HG03457 (cell line): ENCODE measurements around the gene CIAO1.
"Not testable (repeated sequence)": the region's sequence is repeated elsewhere in the genome, so short reads cannot be mapped to it uniquely, and the experiment has no call there.

Source experiments
- ATAC-seq: cut with Tn5 transposase; IDR thresholded peaks from one replicate; pipeline ENCODE4 v1.9.1; 2021; ENCODE audit warnings: moderate number of reproducible peaks; ENCODE audit not compliant: unreplicated experiment

Gene CIAO1

GRCh38 chr2:96249654-96250053, 16.4 kb upstream of the CIAO1 start:
- ATAC-seq = no peak

- ATAC-seq = no peak
Observed at GRCh38 chr2:96250188-96250587, 15.8 kb upstream of the CIAO1 start.

DNA sequence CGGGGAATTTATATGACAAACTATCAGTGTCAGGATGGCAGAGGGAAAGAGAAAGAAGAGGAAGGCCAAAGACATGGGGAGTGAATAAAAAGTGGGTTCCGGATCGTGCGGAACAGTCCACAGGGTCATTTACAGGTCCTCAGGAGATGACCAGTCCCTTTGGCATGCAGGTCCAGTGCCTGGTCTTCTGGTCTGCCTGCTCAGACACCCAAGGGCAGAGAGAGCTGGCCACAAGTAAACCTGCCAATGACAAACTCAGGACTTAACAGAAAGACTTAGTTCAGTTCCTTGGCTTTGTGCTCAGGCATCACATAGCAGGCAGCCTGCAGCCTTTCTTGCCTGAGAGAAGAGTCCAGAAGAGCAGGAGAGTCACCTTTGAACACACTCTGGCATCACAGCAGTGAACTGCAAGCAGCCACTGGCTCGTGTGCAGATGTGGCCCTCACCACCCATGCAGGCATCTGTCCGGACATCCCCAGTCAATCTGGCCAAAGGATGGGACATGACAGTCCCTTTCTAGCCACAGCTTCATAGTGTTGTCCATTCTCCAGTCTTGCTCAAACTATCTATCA, 14.2 kb upstream of the CIAO1 start:
- no peak for ATAC-seq

DNA sequence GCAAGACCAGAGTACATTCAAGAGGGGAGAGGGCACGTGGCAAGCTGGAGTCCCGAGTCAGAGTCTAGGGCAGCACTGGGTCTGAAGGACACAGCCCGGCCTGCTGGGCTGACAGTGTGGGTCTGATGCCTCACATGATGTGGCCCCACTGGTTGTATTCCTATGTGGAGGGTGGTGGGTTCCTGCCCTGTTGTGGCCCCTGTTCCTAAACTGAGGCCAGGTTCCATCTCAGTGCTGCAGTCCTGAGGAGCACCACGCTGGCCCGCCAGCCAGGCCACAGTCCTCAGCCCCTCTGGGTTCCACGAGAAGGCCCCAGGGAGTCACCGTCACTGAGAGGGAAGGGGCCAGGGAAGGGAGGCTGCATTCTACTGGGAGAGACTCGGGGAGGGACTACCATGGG, 13.5 kb upstream of the CIAO1 start:
- no peak for ATAC-seq

DNA sequence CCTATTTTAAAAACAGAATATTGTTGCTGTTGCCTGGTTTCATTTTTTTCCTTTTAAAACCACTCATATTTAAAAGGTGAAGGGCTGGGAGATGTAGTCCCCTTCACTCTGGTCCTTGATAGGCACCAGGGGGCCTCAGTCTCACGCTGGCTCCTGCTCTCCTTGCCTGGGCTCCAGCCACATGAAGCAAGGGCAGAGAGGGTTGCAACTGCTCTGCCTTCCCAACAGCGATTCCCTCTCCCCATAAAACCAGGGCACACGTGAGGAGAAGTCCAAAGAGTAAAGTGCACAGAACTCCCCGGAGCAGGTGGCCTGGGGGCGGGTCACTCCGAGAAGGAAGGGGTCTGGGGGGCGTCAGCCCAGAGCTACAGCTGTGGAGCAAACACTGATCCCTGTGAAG, 13.0 kb upstream of the CIAO1 start:
- ATAC-seq = no peak

DNA sequence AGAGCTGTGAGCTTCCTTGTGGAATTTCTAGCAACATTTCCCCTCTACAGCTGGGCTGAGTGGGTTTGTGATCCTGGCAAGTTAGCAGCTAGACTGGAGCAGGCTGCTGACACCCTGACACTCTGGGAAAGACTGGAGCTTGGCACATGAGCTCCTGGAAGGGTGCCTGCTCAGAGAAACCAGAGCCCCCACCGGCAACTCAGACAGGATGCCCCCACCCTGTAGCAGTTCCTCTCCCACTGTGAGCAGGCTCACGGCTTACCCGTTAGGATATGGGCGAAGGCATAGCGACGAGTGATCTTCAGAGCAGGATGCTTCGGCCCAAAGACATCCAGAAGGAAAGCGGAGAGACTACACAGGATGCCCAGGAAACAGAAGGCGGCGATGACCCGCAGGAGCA, 11.5 kb upstream of the CIAO1 start:
- no peak for ATAC-seq

DNA sequence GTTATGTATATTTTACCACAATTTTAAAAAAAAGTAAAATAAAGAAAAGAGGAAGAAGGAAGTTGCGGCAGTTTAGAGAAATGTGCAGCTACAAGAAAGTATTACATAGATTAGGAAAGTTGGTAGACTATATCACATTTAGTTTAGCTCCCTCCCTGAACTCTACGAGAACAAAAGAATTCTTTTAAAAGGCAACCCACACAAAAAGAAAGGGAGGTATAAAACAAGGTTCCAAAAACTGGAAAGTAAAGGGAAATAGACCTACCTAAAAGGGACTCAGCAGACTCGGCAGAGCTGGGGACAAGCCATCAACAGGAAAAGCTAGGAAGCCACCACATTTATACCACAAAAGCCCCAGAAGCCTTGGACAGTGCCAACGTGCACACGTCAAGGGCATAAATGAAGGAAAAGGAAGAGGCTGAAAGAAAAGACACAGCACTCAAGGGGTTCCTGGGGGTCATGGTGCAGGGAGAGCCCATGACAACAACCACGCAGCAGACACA, 9.4 kb upstream of the CIAO1 start:
- no peak for ATAC-seq

GRCh38 chr2:96257744-96258143, 8.3 kb upstream of the CIAO1 start:
- not testable (repeated sequence) for ATAC-seq

GRCh38 chr2:96258166-96259022, 7.6 kb upstream of the CIAO1 start:
- ATAC-seq = no peak

- no peak for ATAC-seq
Observed at GRCh38 chr2:96259497-96259921, 6.5 kb upstream of the CIAO1 start.

DNA sequence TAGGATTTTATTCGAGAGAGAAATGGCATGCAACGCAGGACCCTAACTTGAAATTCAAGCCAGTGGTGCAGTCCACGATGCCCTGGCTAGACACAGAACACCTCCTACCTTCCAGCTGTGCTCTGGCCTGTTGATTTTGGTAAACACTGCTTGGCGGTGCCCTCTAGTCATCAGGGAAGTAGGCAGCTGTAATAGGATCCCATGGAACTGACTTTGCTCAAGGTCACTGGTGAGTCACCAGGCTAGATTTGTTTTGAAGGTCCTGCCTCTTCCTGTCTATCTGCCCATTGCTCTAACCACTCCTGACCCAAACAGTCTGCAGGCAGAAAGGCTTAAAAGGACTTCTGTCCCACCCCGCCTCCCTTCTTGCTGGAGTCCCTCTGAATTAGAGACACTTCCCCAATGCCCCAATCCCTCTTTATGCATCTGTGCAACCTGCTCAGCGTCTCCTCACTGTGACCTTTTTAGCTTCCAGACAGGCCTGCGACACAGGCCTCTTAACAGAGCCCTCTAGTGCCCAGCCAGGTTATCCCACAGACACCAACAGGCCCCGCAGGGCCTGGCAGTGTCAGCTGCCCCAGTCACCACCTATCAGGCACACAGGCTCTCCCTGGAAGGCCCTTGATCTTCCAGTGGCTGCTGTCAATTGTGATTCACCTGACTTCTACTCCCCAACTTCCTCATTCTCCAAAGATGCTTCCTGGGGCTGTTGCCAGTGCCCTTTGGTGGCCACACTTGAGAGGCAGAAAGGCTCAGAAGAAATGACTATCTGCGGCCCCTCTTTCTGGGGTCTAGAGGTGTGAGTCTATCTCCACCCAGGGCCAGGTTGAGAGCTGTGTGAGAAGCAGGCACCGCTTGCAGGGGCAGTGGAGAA, 5.4 kb upstream of the CIAO1 start:
- no peak for ATAC-seq

- ATAC-seq = no peak
Observed at GRCh38 chr2:96261328-96262003, 4.6 kb upstream of the CIAO1 start.

GRCh38 chr2:96262306-96262705, 3.7 kb upstream of the CIAO1 start:
- ATAC-seq = no peak

GRCh38 chr2:96264086-96264485, 1.9 kb upstream of the CIAO1 start:
- no peak for ATAC-seq

DNA sequence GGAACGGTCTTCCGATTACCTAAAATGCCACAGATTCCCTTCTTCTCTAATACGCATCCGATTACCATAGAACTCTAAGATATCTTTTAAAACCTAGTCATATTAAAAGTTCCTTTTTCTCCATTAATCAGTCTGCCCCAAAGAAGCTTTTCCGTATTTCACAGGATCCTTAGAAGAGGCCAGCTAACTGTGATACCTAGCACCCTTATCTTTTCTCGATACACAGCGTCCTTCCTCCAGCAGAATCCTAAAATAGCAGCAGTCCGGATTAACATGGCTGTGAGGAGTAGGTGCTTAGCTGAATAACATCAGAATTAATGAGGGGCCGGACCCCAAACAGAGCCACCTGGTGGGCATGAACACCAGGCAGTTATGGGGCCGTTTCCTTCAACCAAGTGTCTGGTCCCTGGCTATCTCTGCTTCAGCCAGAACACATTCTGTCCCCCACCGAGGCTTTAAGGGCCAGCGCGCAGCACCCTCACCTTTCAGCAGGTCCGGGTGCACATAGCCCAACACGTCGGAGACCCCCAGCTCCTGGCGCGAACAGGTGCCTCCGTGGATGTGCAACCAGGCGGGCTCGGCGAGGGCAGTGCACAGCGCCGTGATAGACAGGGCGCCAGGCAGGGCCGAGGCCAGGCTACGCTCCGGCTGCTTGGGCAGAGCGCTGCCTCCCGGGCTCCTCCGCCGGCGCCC, 1.2 kb upstream of the CIAO1 start:
- ATAC-seq = no peak

GRCh38 chr2:96265349-96265839, 631 bp upstream of the CIAO1 start:
- ATAC-seq = peak; percentile 7

GRCh38 chr2:96267159-96267971, 1.3 kb downstream of the CIAO1 start:
- ATAC-seq = no peak

DNA sequence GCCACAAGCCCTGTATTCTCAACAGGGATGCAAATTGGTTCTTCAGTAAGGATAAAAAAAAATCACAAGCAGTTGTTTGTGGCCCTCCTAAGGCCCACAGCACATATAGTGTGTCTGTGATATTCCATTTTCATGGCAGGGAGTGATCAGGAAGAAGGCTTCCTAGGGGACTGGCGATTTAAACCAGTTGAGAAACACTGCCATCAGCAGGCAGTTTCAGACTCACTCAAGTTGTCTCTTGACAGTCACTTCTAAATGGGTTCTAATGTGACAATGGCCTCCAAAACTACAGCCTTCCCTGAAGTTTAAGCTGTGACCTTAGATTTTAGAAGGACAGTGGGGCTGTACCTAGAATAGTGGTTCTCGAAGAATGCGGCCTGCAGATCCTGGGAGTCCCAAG, 6.0 kb downstream of the CIAO1 start:
- ATAC-seq = no peak

GRCh38 chr2:96273763-96274162, 7.7 kb downstream of the CIAO1 start:
- ATAC-seq = no peak
